HEK293 (cell line): ENCODE data around the gene HS6ST3.

ENCODE experiments used
- CTCF ChIA-PET: fragments of 350-600 bp; formaldehyde crosslinking; extraction: SDS; loops from one replicate; lab custom pipeline; 2021; ENCODE audit warnings: antibody characterized with exemption; lab: Yijun Ruan, JAX
- POLR2A ChIA-PET: fragments of 300-600 bp; formaldehyde crosslinking; extraction: SDS; loops from one replicate; lab custom pipeline; 2020; ENCODE audit warnings: antibody characterized with exemption, inconsistent platforms; lab: Yijun Ruan, JAX
- H3K27ac ChIP-seq: fragments of 200-500 bp; sonication (Bioruptor generic); 2 replicates; pipeline ENCODE4 v1.5.1; 2014; ENCODE audit warnings: low read depth, low read length, control low read depth, inconsistent platforms; ENCODE audit errors: extremely low read depth
- H3K36me3 ChIP-seq, 2 experiments: fragments of 200-500 bp in 1 of 2; sonication (Bioruptor generic) in 1 of 2; 1 replicate in 1 of 2; 2 replicates in 1 of 2; pipeline ENCODE4 v1.5.1; 2014 to 2017; ENCODE audit warnings: inconsistent platforms in 2 of 2, low read length in 2 of 2; ENCODE audit not compliant: control insufficient read depth in 2 of 2, insufficient read depth in 1 of 2
- H3K4me1 ChIP-seq: fragments of 200-500 bp; sonication (Bioruptor generic); 2 replicates; pipeline ENCODE4 v1.5.1; 2014; ENCODE audit warnings: mild to moderate bottlenecking, low read length, inconsistent platforms; ENCODE audit not compliant: control insufficient read depth, insufficient read depth
- H3K4me3 ChIP-seq: 2 replicates; pipeline ENCODE4 v1.5.1; 2011; ENCODE audit warnings: low read depth, mild to moderate bottlenecking, control low read depth, low read length, moderate library complexity
- H3K9me3 ChIP-seq: fragments of 200-500 bp; sonication (Bioruptor generic); 2 replicates; pipeline ENCODE4 v1.5.1; 2014; ENCODE audit warnings: low read depth, low read length, inconsistent platforms; ENCODE audit not compliant: control insufficient read depth, insufficient read depth
- GLIS1 ChIP-seq: fragments of 450-650 bp; formaldehyde crosslinking; IDR thresholded peaks from 2 replicates; pipeline ENCODE4 v1.5.1; 2016; ENCODE audit warnings: missing biosample characterization, missing genetic modification characterization
- KLF9 ChIP-seq: fragments of 450-650 bp; formaldehyde crosslinking; IDR thresholded peaks from 2 replicates; pipeline ENCODE4 v1.5.1; 2016; ENCODE audit warnings: missing biosample characterization, missing genetic modification characterization, low read depth
- TRIM28 ChIP-seq: IDR thresholded peaks from 2 replicates; pipeline ENCODE4 v1.6.1; 2011; ENCODE audit warnings: low read length, control low read depth, borderline replicate concordance
- YY1 ChIP-seq: fragments of 450-650 bp; formaldehyde crosslinking; IDR thresholded peaks from 2 replicates; pipeline ENCODE4 v1.5.1; 2018; ENCODE audit warnings: missing biosample characterization, missing genetic modification characterization
- ZBTB44 ChIP-seq: fragments of 450-650 bp; IDR thresholded peaks from 2 replicates; pipeline ENCODE4 v1.5.1; 2018; ENCODE audit warnings: missing biosample characterization, mild to moderate bottlenecking, missing genetic modification characterization
- ZFP41 ChIP-seq: fragments of 450-650 bp; formaldehyde crosslinking; IDR thresholded peaks from 2 replicates; pipeline ENCODE4 v1.5.1; 2016; ENCODE audit warnings: missing biosample characterization, missing genetic modification characterization, borderline replicate concordance
- ZNF10 ChIP-seq: fragments of 450-650 bp; formaldehyde crosslinking; IDR thresholded peaks from 2 replicates; pipeline ENCODE4 v1.5.1; 2017; ENCODE audit warnings: missing biosample characterization, missing genetic modification characterization
- ZNF121 ChIP-seq: fragments of 450-650 bp; formaldehyde crosslinking; IDR thresholded peaks from 2 replicates; pipeline ENCODE4 v1.5.1; 2016; ENCODE audit warnings: missing biosample characterization, missing genetic modification characterization
- ZNF133 ChIP-seq: fragments of 450-650 bp; formaldehyde crosslinking; IDR thresholded peaks from 2 replicates; pipeline ENCODE4 v1.5.1; 2016; ENCODE audit warnings: missing biosample characterization, missing genetic modification characterization
- ZNF175 ChIP-seq: fragments of 450-650 bp; formaldehyde crosslinking; IDR thresholded peaks from 2 replicates; pipeline ENCODE4 v1.5.1; 2016; ENCODE audit warnings: missing biosample characterization, missing genetic modification characterization
- ZNF248 ChIP-seq: fragments of 450-650 bp; formaldehyde crosslinking; IDR thresholded peaks from 2 replicates; pipeline ENCODE4 v1.5.1; 2017; ENCODE audit warnings: missing biosample characterization, missing genetic modification characterization
- ZNF311 ChIP-seq: fragments of 450-650 bp; formaldehyde crosslinking; IDR thresholded peaks from 2 replicates; pipeline ENCODE4 v1.5.1; 2017; ENCODE audit warnings: missing biosample characterization, missing genetic modification characterization, borderline replicate concordance
- ZNF394 ChIP-seq: fragments of 450-650 bp; formaldehyde crosslinking; IDR thresholded peaks from 2 replicates; pipeline ENCODE4 v1.5.1; 2016; ENCODE audit warnings: missing biosample characterization, missing genetic modification characterization, mild to moderate bottlenecking, moderate library complexity, borderline replicate concordance
- ZNF404 ChIP-seq: fragments of 450-650 bp; formaldehyde crosslinking; IDR thresholded peaks from 2 replicates; pipeline ENCODE4 v1.5.1; 2017; ENCODE audit warnings: missing biosample characterization, missing genetic modification characterization
- ZNF473 ChIP-seq: fragments of 450-650 bp; formaldehyde crosslinking; IDR thresholded peaks from 2 replicates; pipeline ENCODE4 v1.5.1; 2017; ENCODE audit warnings: missing biosample characterization, missing genetic modification characterization
- ZNF514 ChIP-seq: fragments of 450-650 bp; formaldehyde crosslinking; IDR thresholded peaks from 2 replicates; pipeline ENCODE4 v1.5.1; 2016; ENCODE audit warnings: missing biosample characterization, missing genetic modification characterization
- ZNF558 ChIP-seq: fragments of 450-650 bp; formaldehyde crosslinking; IDR thresholded peaks from 2 replicates; pipeline ENCODE4 v1.5.1; 2016; ENCODE audit warnings: missing biosample characterization, missing genetic modification characterization
- ZNF571 ChIP-seq: fragments of 450-650 bp; formaldehyde crosslinking; IDR thresholded peaks from 2 replicates; pipeline ENCODE4 v1.5.0; 2017; ENCODE audit warnings: missing biosample characterization, missing genetic modification characterization
- ZNF704 ChIP-seq: fragments of 450-650 bp; formaldehyde crosslinking; IDR thresholded peaks from 2 replicates; pipeline ENCODE4 v1.5.1; 2016; ENCODE audit warnings: missing biosample characterization, missing genetic modification characterization
- ZSCAN16 ChIP-seq: fragments of 450-650 bp; formaldehyde crosslinking; IDR thresholded peaks from 2 replicates; pipeline ENCODE4 v1.5.1; 2016; ENCODE audit warnings: missing biosample characterization, missing genetic modification characterization
- TF ChIP-seq, protein P1 (sequence below): fragments of 450-650 bp; formaldehyde crosslinking; optimal IDR thresholded peaks from 2 replicates; pipeline ENCODE3; 2016; ENCODE audit warnings: missing biosample characterization, mild to moderate bottlenecking, missing genetic modification characterization
- TF ChIP-seq, protein P2 (sequence below): fragments of 450-650 bp; formaldehyde crosslinking; IDR thresholded peaks from 2 replicates; pipeline ENCODE4 v1.5.1; 2017; ENCODE audit warnings: missing biosample characterization, mild to moderate bottlenecking, missing genetic modification characterization, moderate library complexity
- TF ChIP-seq, protein P3 (sequence below): fragments of 450-650 bp; formaldehyde crosslinking; IDR thresholded peaks from 2 replicates; pipeline ENCODE4 v1.5.1; 2016; ENCODE audit warnings: missing biosample characterization, missing genetic modification characterization
- TF ChIP-seq, protein P4 (sequence below): fragments of 450-650 bp; formaldehyde crosslinking; IDR thresholded peaks from 2 replicates; pipeline ENCODE4 v1.5.1; 2016; ENCODE audit warnings: missing biosample characterization, missing genetic modification characterization
- TF ChIP-seq, protein P5 (sequence below): fragments of 450-650 bp; formaldehyde crosslinking; IDR thresholded peaks from 2 replicates; pipeline ENCODE4 v1.5.1; 2016; ENCODE audit warnings: missing biosample characterization, missing genetic modification characterization, borderline replicate concordance

The HS6ST3 gene

GRCh38 chr13:96762876-96763275 lies 673.0 kb downstream of the HS6ST3 start:
- no peaks in the 10 kb centered on the region for H3K4me1 ChIP-seq
- TF ChIP-seq ZNF571 (tag by site-specific recombination) (no peak), GLIS1 (tag by site-specific recombination) (no peak), ZNF704 (tag by site-specific recombination) (no peak), YY1 (tag by site-specific recombination) (no peak), KLF9 (tag by site-specific recombination) (no peak), ZNF10 (tag by site-specific recombination) (no peak), ZNF473 (tag by site-specific recombination) (no peak), ZSCAN16 (no peak), ZNF558 (tag by site-specific recombination) (no peak), ZFP41 (no peak)
- TF ChIP-seq, protein P1, sequence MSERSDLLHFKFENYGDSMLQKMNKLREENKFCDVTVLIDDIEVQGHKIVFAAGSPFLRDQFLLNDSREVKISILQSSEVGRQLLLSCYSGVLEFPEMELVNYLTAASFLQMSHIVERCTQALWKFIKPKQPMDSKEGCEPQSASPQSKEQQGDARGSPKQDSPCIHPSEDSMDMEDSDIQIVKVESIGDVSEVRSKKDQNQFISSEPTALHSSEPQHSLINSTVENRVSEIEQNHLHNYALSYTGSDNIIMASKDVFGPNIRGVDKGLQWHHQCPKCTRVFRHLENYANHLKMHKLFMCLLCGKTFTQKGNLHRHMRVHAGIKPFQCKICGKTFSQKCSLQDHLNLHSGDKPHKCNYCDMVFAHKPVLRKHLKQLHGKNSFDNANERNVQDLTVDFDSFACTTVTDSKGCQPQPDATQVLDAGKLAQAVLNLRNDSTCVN (tag by site-specific recombination): no peak
- TF ChIP-seq, protein P2, sequence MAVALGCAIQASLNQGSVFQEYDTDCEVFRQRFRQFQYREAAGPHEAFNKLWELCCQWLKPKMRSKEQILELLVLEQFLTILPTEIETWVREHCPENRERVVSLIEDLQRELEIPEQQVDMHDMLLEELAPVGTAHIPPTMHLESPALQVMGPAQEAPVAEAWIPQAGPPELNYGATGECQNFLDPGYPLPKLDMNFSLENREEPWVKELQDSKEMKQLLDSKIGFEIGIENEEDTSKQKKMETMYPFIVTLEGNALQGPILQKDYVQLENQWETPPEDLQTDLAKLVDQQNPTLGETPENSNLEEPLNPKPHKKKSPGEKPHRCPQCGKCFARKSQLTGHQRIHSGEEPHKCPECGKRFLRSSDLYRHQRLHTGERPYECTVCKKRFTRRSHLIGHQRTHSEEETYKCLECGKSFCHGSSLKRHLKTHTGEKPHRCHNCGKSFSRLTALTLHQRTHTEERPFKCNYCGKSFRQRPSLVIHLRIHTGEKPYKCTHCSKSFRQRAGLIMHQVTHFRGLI: no peak
- H3K4me3 ChIP-seq: no peak overlapping the region
- ChIA-PET POLR2A (no interaction called here), CTCF (no interaction called here)
- no peak overlapping the region for H3K27ac ChIP-seq
- H3K9me3 ChIP-seq: no peaks in the 10 kb centered on the region
- H3K36me3 ChIP-seq: no peaks in the 10 kb centered on the region

- H3K9me3 ChIP-seq: no peaks in the 10 kb centered on the region
- POLR2A ChIA-PET: no interaction called here
Observed at GRCh38 chr13:96766306-96766705, 676.4 kb downstream of the HS6ST3 start.

DNA sequence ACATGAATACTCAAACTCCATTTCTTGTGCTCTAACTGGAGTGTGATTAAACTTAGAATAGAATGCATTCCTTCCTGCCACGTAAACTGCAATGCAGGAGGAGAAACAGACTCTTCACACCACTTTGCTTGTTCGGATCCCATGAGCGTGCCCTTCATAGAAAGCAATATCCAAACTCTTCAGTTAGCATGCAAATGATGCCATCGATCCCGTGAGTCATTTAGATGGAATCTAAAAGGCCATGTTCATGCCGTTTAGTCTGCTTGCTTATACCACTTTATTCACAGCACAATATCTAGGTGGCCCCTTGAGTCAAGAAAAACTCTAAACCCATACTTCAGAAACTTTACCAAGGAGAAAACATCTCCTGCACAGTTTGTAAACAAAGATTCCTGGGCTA lies 678.6 kb downstream of the HS6ST3 start:
- Histone ChIP-seq H3K4me3 (no peak overlapping the region), H3K27ac (no peak overlapping the region), H3K4me1 (no peaks in the 10 kb centered on the region), H3K36me3 (no peaks in the 10 kb centered on the region), H3K9me3 (no peaks in the 10 kb centered on the region)
- ChIA-PET CTCF (no interaction called here), POLR2A (no interaction called here)
- TF ChIP-seq ZBTB44 (no peak), ZNF404 (no peak), ZNF175 (tag by site-specific recombination) (no peak)
- TF ChIP-seq, protein P3, sequence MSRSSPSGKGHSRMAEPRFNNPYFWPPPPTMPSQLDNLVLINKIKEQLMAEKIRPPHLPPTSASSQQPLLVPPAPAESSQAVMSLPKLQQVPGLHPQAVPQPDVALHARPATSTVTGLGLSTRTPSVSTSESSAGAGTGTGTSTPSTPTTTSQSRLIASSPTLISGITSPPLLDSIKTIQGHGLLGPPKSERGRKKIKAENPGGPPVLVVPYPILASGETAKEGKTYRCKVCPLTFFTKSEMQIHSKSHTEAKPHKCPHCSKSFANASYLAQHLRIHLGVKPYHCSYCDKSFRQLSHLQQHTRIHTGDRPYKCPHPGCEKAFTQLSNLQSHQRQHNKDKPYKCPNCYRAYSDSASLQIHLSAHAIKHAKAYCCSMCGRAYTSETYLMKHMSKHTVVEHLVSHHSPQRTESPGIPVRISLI (tag by site-specific recombination): no peak
- TF ChIP-seq, protein P4, sequence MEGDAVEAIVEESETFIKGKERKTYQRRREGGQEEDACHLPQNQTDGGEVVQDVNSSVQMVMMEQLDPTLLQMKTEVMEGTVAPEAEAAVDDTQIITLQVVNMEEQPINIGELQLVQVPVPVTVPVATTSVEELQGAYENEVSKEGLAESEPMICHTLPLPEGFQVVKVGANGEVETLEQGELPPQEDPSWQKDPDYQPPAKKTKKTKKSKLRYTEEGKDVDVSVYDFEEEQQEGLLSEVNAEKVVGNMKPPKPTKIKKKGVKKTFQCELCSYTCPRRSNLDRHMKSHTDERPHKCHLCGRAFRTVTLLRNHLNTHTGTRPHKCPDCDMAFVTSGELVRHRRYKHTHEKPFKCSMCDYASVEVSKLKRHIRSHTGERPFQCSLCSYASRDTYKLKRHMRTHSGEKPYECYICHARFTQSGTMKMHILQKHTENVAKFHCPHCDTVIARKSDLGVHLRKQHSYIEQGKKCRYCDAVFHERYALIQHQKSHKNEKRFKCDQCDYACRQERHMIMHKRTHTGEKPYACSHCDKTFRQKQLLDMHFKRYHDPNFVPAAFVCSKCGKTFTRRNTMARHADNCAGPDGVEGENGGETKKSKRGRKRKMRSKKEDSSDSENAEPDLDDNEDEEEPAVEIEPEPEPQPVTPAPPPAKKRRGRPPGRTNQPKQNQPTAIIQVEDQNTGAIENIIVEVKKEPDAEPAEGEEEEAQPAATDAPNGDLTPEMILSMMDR (tag by site-specific recombination): no peak

More at GRCh38 chr13:96766306-96766705, 676.4 kb downstream of the HS6ST3 start:
- Histone ChIP-seq H3K4me1 (no peaks in the 10 kb centered on the region), H3K4me3 (no peak overlapping the region), H3K27ac (no peak overlapping the region), H3K36me3 (no peaks in the 10 kb centered on the region)
- CTCF ChIA-PET: interaction anchor here (1.0 kb wide), 1 partner anchor 51 kb away, joined by 3 read pairs; no protein-coding TSS in a partner anchor
- TF ChIP-seq ZNF248 (no peak), ZNF10 (tag by site-specific recombination) (no peak), ZNF394 (tag by site-specific recombination) (no peak), ZNF514 (tag by site-specific recombination) (no peak), TRIM28 (no peak), ZNF121 (tag by site-specific recombination) (no peak), ZNF133 (tag by site-specific recombination) (no peak), ZNF311 (no peak)
- TF ChIP-seq, protein P5, sequence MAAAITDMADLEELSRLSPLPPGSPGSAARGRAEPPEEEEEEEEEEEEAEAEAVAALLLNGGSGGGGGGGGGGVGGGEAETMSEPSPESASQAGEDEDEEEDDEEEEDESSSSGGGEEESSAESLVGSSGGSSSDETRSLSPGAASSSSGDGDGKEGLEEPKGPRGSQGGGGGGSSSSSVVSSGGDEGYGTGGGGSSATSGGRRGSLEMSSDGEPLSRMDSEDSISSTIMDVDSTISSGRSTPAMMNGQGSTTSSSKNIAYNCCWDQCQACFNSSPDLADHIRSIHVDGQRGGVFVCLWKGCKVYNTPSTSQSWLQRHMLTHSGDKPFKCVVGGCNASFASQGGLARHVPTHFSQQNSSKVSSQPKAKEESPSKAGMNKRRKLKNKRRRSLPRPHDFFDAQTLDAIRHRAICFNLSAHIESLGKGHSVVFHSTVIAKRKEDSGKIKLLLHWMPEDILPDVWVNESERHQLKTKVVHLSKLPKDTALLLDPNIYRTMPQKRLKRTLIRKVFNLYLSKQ (tag by site-specific recombination): no peak
- TF ChIP-seq, all 188 proteins: peak for 0
